Esophagus muscularis mucosa (tissue), 4 donors: Measurements from ENCODE around the gene OXER1. TPM values are rescaled to one million over a fixed set of nuclear protein-coding genes. Genes with fewer than 3 reads are reported as not detected.

Source experiments
- DNase-seq: peaks from one replicate; pipeline ENCODE4 v3.0.0-alpha.2; 2017; ENCODE audit errors: extremely low spot score
- H3K27ac ChIP-seq, 4 donors: fragments of 200-600 bp; sonication (generic); replicated peaks in 1 of 4; 1 replicate in 3 of 4; 2 replicates in 1 of 4; pipeline ENCODE4 v1.5.1; 2016 to 2019; ENCODE audit warnings: mild to moderate bottlenecking in 1 of 4
- H3K27me3 ChIP-seq, 4 donors: fragments of 200-600 bp; sonication (generic); one replicate each; pipeline versions ENCODE4 v1.5.1 to v1.6.0; 2016 to 2019
- H3K36me3 ChIP-seq, 4 donors: fragments of 200-600 bp; sonication (generic); one replicate each; pipeline ENCODE4 v1.5.1; 2016 to 2019
- H3K4me1 ChIP-seq, 4 donors: fragments of 200-600 bp; sonication (generic); one replicate each; pipeline ENCODE4 v1.5.1; 2016 to 2019
- H3K4me3 ChIP-seq, 4 donors: fragments of 200-600 bp; sonication (generic); 1 replicate in 2 of 4; 2 replicates in 2 of 4; pipeline ENCODE4 v1.5.1; 2016 to 2019; ENCODE audit warnings: mild to moderate bottlenecking in 4 of 4, moderate library complexity in 1 of 4
- H3K9me3 ChIP-seq, 4 donors: fragments of 200-600 bp; sonication (generic); 1 replicate in 3 of 4; 2 replicates in 1 of 4; pipeline ENCODE4 v1.5.1; 2016 to 2019
- EP300 ChIP-seq: sonication (generic); formaldehyde crosslinking; IDR thresholded peaks from one replicate; pipeline ENCODE4 v1.6.1; 2017; ENCODE audit warnings: antibody characterized with exemption
- POLR2A ChIP-seq: fragments of 450-650 bp; IDR thresholded peaks from one replicate; pipeline ENCODE4 v1.6.1; 2017; ENCODE audit warnings: antibody characterized with exemption, moderate library complexity, mild to moderate bottlenecking, low read depth
- POLR2AphosphoS5 ChIP-seq, 2 donors: sonication (generic); formaldehyde crosslinking; IDR thresholded peaks; one replicate each; pipeline ENCODE4 v1.6.1; 2017; ENCODE audit warnings: antibody characterized with exemption in 2 of 2
- WGBS: methylation state at CpG from one replicate; pipeline ENCODE4 v1.1.5; 2018; 5-methylcytosine and 5-hydroxymethylcytosine counted together
- intact Hi-C: fragments of 100-400 bp; cut with DNase I; formaldehyde crosslinking; loops from one replicate; pipeline ENCODE4 v1.15.1; 2023
- total RNA-seq, 4 donors: library from RNA; depleted of rRNA; stranded (reverse); fragments of >200 nt; gene quantifications; one replicate each; pipeline versions ENCODE4 v1.1.0 to v1.2.1, GENCODE V29; 2016
- TF ChIP-seq, protein P1 (sequence below), 3 experiments: fragments of 200-600 bp in 2 of 3; fragments of 450-650 bp in 1 of 3; sonication (generic) in 2 of 3; IDR thresholded peaks; one replicate each; pipeline ENCODE4 v1.5.1; 2017 to 2019; ENCODE audit warnings: antibody characterized with exemption in 3 of 3, mild to moderate bottlenecking in 2 of 3, moderate library complexity in 1 of 3

OXER1 gene
- total RNA-seq, 4 donors from 2014 or later = 0.42 to 1.3 (median 0.61) TPM

DNA sequence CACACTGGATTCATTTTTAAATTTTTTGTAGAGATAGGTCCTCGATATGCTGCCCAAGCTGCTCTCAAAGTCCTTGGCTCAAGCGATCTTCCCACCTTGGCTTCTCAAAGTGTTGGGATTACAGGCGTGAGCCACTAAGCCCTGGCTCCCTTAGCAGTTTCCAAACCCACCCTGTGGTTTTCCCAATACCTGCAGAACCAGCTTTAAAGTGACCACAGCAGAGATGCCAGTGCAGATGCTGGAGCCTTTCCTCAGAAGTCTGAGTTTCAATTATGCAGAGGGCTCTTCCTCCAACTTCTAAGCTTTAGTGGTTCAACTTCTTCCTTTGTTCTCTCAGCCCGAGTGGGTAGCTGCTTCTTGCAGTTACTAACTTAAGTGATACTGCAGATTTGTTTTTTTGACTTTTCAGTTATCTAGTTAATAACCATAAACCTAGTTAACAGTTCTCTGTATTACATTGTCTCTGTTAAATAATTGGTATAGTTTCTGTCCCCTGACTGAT is 36.6 kb upstream of the OXER1 start:
- intact Hi-C loops = no loop called here
- DNase-seq = no peak
- 97% methylated on average over 4 of the region's 4 CpGs for WGBS
- TF ChIP-seq, protein P1, sequence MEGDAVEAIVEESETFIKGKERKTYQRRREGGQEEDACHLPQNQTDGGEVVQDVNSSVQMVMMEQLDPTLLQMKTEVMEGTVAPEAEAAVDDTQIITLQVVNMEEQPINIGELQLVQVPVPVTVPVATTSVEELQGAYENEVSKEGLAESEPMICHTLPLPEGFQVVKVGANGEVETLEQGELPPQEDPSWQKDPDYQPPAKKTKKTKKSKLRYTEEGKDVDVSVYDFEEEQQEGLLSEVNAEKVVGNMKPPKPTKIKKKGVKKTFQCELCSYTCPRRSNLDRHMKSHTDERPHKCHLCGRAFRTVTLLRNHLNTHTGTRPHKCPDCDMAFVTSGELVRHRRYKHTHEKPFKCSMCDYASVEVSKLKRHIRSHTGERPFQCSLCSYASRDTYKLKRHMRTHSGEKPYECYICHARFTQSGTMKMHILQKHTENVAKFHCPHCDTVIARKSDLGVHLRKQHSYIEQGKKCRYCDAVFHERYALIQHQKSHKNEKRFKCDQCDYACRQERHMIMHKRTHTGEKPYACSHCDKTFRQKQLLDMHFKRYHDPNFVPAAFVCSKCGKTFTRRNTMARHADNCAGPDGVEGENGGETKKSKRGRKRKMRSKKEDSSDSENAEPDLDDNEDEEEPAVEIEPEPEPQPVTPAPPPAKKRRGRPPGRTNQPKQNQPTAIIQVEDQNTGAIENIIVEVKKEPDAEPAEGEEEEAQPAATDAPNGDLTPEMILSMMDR (IDR thresholded peaks at IDR 0.05) = no peak
- TF ChIP-seq POLR2A (no peak), EP300 (no peak), POLR2AphosphoS5 (IDR thresholded peaks at IDR 0.05) (no peak)
- H3K27ac ChIP-seq = peak overlapping the region in 1 of 4 donors; percentile 29
- no peaks in the 10 kb centered on the region for H3K27me3 ChIP-seq
- H3K4me3 ChIP-seq = no peak overlapping the region
- no peaks in the 10 kb centered on the region for H3K36me3 ChIP-seq
- H3K9me3 ChIP-seq = no peaks in the 10 kb centered on the region
- peaks cover 0 to 24% (median 20%) of the 10 kb centered on the region in 4 donors for H3K4me1 ChIP-seq

DNA sequence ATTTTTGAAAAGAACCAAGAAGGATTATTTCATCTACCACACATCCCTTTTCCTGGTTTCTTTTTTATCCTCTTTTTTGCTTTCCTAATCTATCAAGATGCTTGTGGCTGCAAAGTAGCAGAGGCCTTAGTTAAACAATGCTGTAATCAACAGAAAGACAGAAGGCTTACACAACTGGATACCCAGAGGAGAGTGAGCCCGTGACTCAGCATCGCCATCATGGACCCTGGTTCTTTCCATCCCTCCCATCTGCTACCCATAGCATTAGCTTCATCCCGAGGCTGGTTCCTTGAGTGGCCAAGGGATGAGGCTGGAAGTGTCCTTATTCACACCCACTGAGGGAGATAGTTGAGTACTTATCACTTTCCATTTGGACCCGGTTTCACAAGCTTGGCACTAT is 35.9 kb upstream of the OXER1 start:
- WGBS = 83% methylated on average over 4 of the region's 4 CpGs
- no peaks in the 10 kb centered on the region for H3K36me3 ChIP-seq
- peaks cover 0 to 24% (median 22%) of the 10 kb centered on the region in 4 donors for H3K4me1 ChIP-seq
- DNase-seq = no peak
- no peak overlapping the region for H3K4me3 ChIP-seq
- TF ChIP-seq EP300 (no peak), POLR2AphosphoS5 (IDR thresholded peaks at IDR 0.05) (no peak), POLR2A (no peak)
- TF ChIP-seq, protein P1 (IDR thresholded peaks at IDR 0.05) = no peak
- intact Hi-C loops = no loop called here
- H3K27ac ChIP-seq = no peak overlapping the region
- H3K27me3 ChIP-seq = no peaks in the 10 kb centered on the region
- no peaks in the 10 kb centered on the region for H3K9me3 ChIP-seq

DNA sequence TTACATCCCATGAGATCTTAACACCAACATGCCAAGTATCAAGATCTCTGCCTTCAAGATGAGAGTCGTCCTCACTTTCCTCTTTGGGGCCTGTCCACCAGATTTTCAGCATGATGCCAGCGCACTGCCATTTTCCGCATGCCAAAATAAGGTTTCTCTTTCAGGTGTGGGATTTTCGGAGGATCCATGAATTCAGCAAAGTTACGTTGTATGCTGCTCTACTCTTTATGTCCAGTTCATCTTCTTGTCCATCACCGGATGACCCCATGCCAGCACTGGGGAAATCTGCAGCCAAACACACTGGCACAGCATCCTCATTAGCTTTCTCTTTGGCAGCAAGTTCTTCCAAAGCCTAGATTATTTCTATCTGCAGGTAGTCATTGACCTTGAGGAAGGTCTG is 33.3 kb upstream of the OXER1 start:
- intact Hi-C loops = no loop called here
- TF ChIP-seq POLR2AphosphoS5 (IDR thresholded peaks at IDR 0.05) (no peak), EP300 (no peak), POLR2A (no peak)
- TF ChIP-seq, protein P1 (IDR thresholded peaks at IDR 0.05) = no peak
- DNase-seq = no peak
- Histone ChIP-seq H3K4me1 (peaks cover 3 to 48% (median 43%) of the 10 kb centered on the region in 4 donors), H3K4me3 (no peak overlapping the region), H3K9me3 (no peaks in the 10 kb centered on the region), H3K27me3 (no peaks in the 10 kb centered on the region), H3K27ac (no peak overlapping the region), H3K36me3 (no peaks in the 10 kb centered on the region)
- WGBS = 90% methylated on average over 6 of the region's 6 CpGs

DNA sequence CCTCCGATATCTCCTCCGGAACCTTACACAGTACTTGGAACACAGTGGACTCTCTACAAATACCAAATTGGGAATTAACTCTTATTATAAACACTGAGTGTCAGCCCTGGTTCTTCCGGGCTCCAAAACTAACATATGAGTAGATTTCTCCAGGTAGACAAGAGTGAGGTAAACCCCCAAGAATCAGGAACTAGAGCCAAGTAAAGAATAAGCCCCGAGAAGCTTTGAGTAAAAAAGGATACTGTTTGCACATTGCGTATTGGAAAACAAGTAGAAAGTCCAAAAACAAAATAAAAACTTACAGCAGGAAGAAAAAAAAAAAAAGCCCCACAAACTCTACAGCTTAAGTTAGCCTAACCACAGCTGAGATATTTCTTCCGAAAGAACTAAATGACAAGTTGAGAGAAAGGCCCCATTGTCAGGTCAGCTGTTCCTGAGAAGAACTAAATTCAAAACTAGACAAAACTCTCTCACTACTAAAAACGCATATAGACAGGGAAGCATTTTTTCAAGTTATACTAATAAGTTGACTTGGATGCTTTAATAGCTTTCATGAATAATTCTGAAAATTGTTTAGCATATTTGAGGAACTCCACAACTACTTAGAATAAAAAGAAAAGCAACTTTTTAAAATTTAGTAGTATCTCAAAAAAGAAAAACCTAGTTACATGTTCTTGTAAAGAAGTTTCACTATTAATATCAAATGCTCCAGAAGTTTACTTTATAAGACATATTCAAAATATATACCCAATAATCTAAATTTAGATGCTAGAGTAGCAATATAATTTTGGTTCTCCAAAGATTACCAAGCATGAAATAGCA is 32.7 kb upstream of the OXER1 start:
- Histone ChIP-seq H3K27me3 (no peaks in the 10 kb centered on the region), H3K4me1 (peaks cover 3 to 50% (median 47%) of the 10 kb centered on the region in 4 donors), H3K9me3 (no peaks in the 10 kb centered on the region), H3K27ac (peak overlapping the region; percentile 52 to 82 (median 58)), H3K36me3 (no peaks in the 10 kb centered on the region), H3K4me3 (no peak overlapping the region)
- intact Hi-C loops = no loop called here
- DNase-seq = no peak
- WGBS = 69% methylated on average over 7 of the region's 7 CpGs
- TF ChIP-seq EP300 = no peak
- TF ChIP-seq, protein P1 (IDR thresholded peaks at IDR 0.05) = no peak
- no peak for TF ChIP-seq POLR2A
- no peak for TF ChIP-seq POLR2AphosphoS5 (IDR thresholded peaks at IDR 0.05)
